ENCODE data around the gene LAMA3.

LAMA3 gene

DNA sequence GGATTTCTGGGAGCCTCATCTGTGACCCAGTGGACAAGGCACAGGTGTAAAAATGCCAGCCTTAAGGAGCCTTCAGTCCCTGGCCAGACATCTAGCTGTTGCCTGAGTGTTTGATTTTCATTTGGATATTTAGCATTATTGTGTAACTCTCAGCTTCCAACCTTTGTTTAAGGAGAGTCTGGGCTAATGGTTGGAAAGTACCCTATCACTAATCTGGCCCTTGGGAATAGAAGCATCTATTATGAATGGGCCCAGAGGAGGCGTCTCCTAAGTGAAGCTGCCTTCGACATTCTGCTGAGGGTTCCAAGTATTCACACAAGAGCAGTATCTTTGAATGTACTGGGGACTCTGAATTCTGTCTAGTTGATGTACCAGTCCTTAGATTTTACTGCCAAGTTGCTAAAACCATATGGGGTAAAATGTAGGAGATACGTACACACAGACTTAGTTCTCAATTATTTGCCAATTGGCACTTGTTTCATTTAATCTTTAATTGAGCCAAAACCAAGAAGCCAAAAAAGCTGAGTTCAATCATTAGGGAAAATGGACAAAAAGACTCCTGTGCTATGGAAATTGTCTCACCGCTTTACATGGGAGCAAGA lies 19.3 kb upstream of the LAMA3 start:
- DNase-seq (ENCODE audit: low read depth in 3 of 3): no peak

DNA sequence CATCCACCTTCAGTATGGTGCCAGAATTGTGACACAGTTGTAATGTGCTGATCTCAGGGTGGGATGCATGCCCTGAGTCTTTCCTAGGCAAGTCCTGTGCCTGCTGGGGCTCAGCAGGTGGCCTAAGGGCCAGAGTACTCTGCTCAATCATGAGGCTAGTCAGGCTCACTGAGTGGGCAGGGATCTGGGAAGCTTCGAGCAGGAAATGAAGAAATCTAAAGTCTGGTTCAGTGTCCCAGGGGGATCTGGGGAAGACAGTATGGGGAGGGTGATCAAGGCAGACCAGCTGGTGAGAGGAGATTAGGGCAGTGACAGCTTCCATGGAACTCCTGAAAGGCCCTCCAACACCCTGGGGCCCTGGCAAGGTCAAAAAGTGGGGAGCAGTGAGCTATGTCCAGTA lies 17.7 kb upstream of the LAMA3 start:
- DNase-seq (ENCODE audit: low read depth in 3 of 3): no peak

DNA sequence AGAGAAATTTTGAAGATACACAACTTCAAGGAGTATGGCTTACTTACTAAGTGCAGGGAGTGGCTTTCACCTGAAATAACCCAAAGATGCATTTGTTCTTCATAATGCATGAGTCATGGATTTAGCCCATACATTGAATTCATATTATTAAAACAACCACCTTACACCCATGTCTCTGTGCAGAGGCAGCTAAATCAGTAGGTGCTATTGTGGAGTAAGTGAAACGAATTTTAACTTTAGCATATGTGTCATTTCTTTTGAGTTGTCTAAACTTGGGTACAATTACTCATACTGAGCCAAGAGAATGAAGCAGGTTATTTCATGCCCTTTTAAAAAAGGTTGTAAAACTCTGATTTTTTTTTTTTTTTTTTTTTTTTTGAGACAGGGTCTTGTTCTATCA lies 15.5 kb upstream of the LAMA3 start:
- no peak for DNase-seq (ENCODE audit: low read depth in 3 of 3)

DNA sequence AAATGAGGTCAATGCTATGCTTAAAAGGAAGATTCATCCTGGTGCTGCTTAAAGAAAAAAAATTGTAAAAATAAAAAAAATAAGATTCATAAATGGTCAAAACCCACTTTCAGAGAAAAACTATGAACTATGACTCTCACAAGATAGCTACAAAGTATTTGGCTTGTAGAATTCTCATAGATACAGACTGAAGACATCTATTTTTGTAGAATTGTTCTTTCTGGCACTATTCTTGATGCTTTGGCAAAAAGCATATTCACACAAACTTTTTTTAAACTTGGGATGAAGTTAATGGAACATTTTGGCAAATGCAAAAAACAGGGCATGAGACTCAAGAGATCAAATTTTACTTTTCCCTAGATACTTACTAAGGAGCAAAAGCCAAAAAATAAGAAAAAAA lies 14.0 kb upstream of the LAMA3 start:
- no peak for DNase-seq (ENCODE audit: low read depth in 3 of 3)

DNA sequence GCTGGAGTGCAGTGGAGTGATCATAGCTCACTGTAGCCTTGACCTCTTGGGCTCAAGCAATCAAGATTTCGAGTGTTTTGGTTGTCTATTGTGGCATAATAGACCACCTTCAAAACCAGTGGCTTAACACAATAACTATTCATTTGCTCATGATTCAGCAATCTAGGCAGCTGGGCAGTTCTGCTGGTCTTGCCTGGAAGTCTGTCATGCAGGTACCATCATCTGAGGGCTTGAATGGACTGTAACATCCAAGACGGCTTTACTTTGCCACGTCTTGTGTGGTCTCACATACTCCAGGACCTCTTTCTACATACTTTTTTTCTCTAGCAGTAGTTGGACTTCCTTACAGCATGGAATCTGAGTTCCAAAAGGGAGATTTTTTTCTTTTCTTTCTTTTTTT lies 13.4 kb upstream of the LAMA3 start:
- no peak for DNase-seq (ENCODE audit: low read depth in 3 of 3)

DNA sequence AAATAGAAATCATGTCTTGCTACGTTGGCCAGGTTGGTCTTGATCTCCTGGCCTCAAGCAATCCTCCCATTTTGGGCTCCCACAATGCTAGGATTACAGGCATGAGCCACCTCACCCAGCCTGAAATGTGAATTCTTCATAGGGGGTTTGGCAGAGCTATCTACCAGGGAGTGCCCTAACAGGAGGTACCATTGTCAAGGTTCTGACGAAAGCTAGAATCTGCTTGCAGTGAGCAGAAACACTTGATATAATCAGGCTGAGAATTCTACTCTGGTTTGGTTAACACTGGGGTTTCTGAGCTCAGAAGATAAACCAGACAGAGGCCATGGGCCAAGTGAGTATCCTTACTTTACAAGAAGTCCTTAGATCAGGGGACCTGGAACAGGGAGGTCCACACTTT lies 7.2 kb upstream of the LAMA3 start:
- DNase-seq (ENCODE audit: low read depth in 3 of 3): no peak

DNA sequence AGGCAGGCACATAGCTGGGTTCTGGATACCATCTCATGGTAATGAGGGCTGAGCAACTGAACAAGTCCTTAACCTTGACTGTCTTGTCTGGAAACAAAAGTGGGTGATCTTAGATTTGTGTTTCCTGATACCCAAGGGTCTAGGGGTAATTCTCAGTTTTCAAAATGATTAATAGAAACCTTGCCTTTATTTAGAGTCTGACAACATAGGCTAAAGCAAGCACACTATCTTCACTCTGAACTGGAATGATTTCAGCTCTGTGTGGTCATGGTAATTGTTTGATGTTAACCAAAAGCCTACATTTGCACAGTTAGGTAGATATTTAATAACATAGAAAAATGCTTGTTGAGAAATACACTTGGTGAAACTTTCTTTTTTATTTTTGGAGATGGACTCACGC lies 6.8 kb upstream of the LAMA3 start:
- no peak for DNase-seq (ENCODE audit: low read depth in 3 of 3)

DNA sequence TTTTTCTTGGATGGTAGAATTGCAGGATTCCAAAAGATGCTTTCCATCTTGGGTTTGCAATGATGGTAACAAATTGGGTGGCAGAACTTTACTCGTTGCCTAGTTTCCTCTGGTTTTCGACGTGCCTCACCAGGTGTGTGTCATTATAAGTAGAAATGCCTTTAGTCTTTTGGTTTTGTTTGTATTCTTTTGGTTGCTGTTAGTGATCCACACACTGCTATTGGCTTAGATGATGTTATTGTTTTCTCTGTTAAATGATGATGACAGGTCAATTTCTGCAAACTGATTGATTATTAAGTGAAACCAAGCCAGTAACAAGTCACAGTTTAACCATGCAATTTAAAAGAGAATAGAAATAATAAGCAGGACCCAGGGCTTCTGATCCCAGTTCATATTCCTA lies 6.1 kb upstream of the LAMA3 start:
- DNase-seq (ENCODE audit: low read depth in 3 of 3): no peak

DNA sequence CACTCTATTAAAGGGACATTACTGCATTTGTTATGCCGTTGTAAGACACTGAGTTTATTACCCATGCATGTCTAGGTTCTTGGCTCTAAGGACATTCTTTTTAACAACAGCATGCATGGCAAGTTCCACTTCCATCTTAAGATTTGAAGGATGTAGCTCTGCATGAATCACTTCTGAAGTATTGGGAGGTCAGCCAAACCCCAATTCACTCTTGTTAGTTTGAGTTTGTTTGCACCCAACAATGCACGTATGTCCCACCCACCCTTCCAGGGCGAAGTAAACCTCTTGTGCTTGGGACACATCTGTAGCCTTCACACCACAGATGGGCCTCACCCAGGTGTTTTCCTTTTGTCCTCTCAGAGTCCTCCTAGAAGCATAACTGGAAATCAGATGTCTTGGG lies 5.6 kb upstream of the LAMA3 start:
- DNase-seq (ENCODE audit: low read depth in 3 of 3): no peak

DNA sequence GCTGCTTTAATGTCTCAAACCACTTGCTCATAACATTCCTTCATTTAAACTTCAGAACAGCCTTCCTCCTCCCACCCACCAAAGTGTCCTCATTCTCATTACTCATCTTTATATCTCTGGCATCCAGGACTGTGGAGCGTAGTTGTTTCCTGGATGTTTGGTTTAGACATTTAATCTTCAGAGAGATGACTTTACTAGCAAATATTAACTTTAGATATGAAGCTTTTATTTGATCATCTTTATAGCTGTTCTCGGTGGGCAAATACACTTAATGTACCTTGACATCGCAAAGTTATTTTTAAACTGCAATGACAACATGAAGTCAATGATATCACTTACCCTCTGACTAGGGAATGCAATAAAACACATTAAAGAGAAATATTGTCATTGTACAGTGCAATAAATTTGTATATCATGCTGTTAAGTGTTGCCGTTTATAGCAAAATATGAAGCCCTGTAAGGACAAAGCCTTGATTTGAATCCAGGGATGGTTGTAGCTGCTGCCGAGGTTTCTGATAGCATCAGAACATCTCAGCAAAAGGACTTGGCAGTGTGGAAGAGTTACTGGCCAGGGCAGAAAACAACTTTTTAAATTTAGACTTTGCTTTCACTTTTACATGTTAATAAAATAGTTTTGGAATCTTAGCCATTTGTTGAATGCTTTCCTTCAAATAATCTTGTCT lies 4.6 kb upstream of the LAMA3 start:
- DNase-seq (ENCODE audit: low read depth in 3 of 3): no peak

DNA sequence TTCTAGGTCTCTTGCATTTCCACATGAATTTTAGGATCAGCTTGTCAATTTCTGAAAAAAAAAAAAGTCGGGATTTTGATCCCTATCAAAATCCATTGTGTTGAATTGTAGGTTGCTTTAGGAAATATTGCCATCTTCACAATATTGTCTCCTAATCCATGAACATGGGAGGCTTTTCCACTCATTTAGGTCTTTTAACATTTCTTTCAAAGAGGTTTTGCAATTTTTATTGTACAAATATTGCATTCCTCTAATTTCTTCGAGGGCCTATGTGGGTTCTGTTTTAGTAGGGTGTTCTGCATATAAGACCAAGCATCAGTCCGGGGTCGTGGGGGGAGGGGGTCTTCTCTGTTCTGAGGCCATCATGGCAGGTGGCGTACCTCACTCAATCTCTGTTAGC lies 725 bp upstream of the LAMA3 start:
- DNase-seq (ENCODE audit: low read depth in 3 of 3): no peak

DNA sequence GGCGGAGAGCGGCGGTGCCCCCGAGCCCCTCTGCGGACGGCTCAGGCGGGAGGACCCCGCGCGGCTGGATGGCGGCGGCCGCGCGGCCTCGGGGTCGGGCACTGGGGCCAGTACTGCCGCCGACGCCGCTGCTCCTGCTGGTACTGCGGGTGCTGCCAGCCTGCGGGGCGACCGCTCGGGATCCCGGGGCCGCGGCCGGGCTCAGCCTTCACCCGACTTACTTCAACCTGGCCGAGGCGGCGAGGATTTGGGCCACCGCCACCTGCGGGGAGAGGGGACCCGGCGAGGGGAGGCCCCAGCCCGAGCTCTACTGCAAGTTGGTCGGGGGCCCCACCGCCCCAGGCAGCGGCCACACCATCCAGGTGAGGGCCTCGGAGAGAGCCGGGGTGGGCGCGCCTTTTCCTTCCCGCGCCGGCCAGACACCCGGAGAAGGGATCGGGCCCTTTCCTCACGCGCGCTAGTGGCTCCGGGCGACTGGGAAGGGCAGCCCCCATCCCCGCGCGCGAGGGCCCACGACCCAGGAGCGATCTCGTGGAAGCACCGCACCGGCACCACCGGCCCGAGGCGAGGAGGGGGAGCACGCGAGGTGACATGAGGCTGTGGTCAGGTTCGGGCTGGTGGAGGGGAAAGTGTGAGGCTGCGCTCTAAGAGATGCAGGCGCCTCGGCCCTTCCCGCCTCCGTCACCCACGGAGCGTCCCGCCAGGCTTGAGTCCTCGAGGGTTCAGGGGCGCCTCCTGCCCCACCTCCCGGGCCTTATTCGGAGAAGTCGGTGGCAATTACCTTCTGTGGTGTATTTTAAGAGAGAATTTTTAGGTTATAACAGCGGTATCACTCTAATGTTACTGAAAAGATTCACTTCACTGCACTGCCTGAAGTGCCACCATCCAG lies 607 bp downstream of the LAMA3 start:
- DNase-seq (ENCODE audit: low read depth in 3 of 3): peak in 1 of 3 experiments; percentile 5

DNA sequence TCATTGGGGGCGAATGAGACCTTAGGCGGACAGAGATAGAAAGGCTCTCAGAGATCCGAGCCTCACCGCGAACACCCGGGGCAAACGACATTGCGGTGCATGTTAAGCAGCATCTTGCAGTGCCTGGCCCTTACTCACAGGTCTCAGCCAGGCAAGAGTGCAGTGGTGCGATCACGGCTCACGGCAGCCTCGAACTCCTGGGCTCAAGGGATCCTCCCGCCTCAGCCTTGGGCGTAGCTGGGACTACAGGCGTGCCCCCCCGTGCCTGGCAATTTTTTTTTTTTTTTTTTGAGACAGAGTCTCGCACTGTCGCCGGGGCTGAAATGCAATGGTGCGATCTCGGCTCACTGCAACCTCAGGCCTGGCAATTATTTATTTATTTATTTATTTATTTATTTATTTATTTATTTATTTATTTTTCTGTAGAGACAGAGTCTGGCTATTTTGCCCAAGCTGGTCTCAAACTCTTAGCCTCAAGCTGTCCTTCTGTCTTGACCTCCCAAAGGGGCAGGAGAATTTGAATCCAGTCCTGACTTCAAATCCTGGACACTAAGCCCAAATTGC lies 1.3 kb downstream of the LAMA3 start:
- no peak for DNase-seq (ENCODE audit: low read depth in 3 of 3)

DNA sequence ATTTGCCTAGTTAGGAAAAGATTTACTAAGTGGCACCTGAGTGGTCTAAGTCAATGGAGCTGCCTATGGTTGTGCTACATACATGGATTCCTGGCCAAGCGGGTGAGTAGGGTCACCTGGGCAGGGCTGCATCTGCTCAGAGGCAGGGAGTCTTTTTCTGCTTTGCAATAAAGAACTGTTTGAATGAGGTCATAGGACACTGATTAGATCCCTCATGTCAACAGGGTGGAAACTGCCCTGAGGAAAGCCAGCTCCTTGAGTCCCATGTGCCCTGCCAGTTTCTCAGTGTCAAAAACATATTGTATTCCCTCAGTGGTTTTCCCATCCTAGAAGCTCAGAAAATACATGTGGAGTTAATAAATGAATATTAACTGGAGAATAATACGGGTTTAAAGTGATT lies 4.6 kb downstream of the LAMA3 start:
- DNase-seq (ENCODE audit: low read depth in 3 of 3): no peak

DNA sequence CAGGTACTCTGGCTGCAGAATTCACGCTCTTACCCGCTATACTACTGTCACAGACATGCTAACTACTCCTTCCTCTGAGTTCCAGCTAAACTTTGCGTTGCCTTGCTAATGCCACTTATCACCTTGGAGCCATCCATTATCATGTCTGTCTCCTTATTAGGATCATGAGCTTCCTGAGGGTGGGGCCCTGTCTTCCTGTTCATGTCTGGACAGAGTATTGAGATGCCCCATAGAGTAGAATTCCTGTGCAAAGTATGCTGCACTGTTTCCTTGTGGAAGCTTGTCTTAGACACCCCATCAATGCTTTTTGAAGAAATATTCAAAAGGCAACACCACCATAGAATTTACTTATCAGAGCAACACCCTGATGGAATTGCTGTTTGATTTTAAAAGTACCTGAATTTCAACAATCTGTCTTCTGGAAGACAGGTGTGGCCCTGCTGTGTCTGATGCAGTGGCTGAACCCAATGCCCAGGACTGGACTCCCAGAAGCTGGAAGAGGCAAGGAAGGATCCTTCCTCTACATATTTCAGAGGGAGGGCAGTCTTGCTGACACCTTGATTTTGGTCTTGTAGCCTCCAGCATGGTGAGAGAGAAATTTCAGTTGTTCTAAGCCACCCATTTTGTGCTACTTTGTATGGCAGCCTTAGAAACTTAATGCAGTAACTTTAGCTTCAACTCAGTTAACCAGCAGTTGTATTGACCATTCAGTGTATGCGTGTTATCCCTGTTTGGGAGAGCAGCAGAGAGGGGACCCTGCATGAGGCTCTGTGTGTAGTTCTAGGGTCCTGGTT lies 5.6 kb downstream of the LAMA3 start:
- no peak for DNase-seq (ENCODE audit: low read depth in 3 of 3)

DNA sequence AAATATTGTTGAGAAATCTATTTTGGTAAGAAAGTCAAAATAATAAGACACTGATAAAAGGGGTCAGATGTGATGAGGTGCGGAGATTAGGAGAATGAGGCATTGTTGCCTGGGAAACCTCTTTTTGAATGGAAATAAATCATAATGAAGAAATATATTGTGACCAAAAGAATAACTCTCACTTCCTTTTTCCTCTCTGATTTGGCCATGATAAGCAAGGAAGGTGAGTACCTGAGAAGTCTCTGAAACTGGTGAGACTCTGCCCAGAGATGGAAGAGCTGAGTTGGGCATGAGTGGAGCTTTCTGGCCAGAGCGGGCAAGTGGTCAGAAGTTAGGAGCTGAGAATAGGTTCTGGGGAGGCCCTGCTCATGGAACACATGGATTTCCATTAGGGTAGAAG lies 11.8 kb downstream of the LAMA3 start:
- DNase-seq (ENCODE audit: low read depth in 3 of 3): no peak

DNA sequence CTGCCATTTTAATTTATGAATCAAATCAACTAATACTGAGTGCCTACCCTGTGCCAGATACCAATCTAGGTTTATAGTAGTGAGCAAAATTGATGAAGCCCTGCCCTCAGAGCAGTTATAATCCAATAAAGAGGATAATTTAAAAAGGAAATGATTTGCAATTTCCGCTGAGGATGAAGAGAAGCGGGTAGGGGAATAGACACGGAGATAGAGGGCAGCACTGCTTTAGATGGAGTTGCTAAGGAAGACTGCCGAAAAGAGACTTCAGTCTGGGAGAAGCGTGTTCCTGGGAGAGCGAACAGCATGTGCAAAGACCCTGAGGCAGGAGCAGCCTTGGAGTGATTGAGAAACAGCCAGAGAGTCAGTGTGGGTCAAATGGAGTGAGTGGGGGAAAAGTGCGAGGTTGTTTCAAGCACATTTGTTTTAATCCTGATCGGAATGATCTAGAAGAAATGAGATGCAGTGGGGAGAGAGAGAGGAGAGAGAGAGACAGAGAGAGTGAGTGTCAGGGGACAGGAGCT lies 12.4 kb downstream of the LAMA3 start:
- no peak for DNase-seq (ENCODE audit: low read depth in 3 of 3)

DNA sequence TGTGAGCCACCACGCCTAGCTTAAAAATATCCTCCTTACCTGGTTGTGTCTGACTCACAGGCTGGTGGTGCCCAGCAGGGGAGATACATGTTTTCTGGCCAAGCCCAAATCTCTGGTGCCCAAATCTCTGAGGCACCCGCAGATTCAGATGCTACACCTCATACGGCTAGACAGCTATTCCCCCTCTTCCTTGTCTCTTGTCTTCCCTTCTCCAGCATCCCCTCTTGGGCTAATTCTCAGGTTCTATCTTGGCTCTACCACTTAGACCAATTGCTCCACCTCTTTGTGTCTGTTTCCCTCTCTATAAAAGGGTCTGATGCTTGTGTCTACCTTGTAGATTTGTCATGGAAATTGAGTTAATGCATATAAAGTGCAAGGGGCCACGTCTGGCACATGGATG lies 13.4 kb downstream of the LAMA3 start:
- no peak for DNase-seq (ENCODE audit: low read depth in 3 of 3)

DNA sequence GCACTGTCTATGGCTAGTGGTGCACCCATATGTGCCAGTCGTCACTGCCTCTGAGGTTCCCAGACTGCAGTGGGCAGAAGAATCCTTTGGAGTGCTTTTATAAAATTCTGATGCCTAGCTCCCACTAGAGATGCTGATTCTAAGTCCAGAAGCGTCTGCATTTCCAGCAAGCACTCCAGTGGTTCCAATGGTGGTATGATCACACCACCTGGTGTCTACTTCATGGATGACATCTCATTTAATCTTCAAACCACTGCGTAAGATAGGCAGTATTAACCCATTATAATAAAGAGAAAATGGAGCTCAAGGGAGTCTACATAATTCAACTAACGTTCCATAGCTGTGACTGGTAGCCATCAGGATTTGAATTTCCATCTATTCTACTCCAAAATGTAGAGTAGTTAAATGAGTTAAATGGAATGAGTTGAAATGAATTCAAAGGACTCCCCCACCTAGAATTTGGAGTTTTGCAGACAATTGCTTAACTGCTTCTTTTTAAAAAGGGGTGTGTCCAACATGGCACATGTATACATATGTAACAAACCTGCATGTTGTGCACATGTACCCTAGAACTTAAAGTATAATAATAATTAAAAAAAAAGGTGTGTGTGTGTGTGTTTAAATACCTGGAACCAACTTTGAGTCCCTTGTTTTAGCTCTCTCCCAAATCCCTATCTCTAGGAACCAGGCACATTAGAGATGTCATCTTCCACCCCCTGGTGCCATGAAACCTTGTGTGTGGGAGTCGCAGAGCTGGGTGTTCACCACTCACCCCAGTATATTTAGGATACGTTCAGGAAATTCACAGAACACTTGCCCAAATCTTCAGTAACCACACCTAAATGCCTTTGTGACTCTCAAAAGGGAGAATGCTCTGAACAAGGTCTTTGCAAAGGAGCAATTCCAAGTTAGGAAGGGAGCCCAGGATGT lies 14.1 kb downstream of the LAMA3 start:
- DNase-seq (ENCODE audit: low read depth in 3 of 3): no peak

DNA sequence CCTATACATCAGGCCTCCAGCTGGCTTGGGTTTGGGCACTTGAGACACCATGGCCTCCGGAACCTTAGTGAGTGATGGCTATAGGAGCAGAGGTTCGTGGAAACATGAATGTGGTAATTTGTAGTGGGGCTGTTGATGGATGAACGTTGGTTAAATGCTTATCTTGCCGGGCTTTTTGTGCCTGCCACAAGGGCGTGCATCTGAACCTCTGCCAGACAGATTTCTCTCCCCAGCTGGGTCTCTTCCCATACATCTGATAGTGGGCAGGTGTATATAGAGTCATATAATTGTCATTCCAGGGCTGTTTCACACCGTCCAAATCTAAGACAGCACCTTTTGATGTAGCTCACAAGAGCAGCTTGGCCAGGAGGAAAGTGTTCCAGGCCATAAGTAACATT lies 14.7 kb downstream of the LAMA3 start:
- DNase-seq (ENCODE audit: low read depth in 3 of 3): no peak

DNA sequence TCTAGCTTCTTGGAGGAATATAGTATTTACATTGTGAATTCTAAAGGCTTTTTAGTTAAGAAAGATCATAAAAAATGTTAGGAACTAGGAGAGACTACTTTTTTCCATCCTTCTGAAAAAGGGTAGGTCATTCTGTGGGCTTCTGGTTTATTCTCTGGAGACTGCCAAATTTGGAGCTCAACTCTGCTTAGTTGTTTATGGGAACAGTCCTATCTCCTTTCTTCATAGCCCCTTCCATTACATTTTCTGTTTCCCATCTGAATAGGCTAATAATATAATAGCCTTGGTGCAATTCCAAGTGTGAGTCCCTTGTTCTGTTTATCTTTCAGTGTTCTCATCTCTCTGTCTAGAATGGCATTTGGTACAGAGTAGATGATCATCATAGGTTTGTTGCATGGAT lies 15.6 kb downstream of the LAMA3 start:
- DNase-seq (ENCODE audit: low read depth in 3 of 3): no peak

Measured in stimulated activated CD4-positive, alpha-beta T cell treated with anti-CD3 and anti-CD28 coated beads, TNF-alpha, amount 100 ng/mL, for 24 hours (primary cell).